Stimulated activated CD8-positive, alpha-beta memory T cell treated with anti-CD3 and anti-CD28 coated beads, Interleukin-15, amount 100 ng/mL, for 4 hours (primary cell): ENCODE results near the gene C9.
"Not testable (repeated sequence)": the region's sequence is repeated elsewhere in the genome, so short reads cannot be mapped to it uniquely, and the experiment has no call there.

ENCODE experiments used
- DNase-seq, 2 donors: peaks; one replicate each; pipeline ENCODE4 v3.0.0-alpha.2; 2020; ENCODE audit warnings: low read depth in 2 of 2

The C9 gene

DNA sequence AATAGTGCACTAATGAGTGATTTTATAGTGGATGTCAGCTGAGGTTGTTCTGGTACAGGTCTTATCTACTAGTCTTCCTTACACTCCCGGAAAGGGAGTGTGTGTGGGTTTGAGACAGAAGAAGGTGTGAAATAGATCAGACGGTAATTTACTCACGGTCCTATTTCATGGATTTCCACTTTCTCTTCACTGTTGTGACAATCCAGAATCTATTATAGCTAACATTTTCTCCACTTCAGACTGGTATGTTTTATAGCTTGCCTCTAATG, 7.0 kb upstream of the C9 start:
- DNase-seq, result no peak

DNA sequence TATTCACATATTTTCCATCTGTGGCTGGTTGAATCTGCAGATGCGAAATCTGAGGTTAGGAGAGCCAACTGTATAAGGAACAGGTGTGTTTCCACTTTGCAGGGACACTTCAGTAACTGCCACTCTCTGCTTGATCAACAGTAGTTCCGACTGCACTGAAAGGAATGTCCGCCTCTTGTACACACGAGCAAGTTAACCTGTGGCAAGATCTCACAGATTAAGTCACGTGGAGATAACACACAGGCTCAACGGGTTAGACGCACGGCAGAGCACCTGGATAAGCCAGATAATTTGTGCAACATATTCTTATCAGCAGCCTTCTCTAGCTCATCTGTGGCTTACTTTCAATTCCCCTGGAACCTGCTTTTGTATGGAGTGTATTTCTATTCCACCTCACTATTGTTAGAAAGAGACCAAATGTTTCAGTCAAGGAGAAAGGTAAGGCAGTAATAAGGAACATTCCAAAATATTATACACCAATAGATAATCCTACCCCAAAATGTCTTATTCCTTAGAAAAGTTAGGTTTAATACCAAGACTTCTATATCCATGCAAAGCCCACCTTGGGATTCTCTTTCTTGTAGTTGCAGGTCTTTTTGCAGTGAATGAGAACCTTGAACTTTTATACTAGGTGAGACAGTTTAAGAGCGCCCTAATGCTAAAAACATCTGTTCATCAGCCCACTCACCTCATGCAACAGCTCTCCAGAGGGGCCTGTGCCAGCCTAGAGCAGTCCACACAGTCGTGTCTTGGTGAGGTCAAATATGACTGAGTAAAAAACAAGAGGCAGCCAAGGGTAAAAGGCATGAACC, 6.5 kb upstream of the C9 start:
- DNase-seq, result no peak

GRCh38 chr5:39369123-39369815, 5.0 kb upstream of the C9 start:
- no peak for DNase-seq

GRCh38 chr5:39368116-39368515, 3.8 kb upstream of the C9 start:
- no peak for DNase-seq

DNA sequence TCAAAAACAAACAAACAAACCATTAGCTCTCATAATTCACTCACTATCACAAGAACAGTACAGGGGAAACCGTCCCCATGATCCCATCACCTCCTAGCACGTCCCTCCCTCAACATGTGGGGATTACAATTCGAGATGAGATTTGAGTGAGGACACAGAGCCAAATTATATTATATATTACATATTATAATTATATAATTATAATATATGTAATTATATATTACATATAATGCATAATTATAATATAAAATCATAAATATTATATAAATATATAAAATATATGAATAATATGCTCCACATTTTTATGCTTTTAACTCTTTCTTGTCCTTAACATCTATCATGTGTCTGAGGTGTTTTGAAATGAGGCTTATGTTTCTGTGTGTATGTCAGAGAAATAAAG, 3.4 kb upstream of the C9 start:
- DNase-seq, result no peak

DNA sequence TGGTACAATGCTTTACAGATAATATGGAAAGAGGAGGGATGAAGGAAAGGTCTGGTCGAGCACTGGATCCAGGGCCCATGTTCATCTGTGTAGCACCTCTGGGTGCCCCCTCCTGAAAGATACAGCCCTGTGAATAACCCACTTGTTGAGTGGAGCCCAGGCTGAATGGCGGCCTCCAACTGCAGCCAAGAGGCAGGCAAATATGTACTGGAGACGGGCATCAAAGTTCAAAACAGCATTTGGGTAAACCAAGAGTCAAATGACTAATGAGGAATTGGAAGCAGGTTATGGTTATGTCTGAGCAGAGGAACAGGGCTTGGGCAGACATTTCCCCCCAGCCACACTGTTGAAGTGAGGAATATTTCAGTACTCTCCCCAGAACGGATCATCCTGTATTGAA, 1.1 kb downstream of the C9 start:
- no peak for DNase-seq

GRCh38 chr5:39362646-39363045, 1.6 kb downstream of the C9 start:
- no peak for DNase-seq

- no peak for DNase-seq
These were observed 3.0 kb downstream of the C9 start for GRCh38 chr5:39361306-39361705.

DNA sequence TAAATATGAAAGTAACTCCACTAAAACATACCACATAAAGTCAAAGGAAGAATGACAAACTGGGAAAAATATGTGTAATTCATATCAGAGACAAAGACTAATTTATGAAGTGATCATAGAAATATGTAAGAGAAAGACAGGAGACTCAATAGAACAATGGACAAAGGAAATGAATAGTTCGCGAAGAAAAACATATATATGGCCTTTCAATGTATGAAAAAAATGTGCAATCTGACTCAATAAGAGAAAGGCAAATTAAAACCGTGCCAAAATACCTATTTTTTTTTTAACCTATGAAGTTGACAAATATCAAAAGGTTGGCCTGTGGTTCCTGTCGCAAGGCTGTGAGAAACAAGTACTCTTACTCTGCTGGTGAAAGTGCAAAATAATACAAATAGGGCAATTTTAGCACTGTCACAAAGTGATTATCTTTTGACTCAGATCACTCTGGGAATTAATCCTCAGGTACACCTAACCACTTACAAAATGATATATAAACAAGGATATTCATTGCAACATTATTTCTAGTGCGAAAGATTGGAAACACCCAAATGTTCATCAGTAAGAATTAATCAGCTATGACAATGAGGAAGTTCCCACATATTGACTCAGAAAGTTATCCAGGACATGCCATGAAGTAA, 3.7 kb downstream of the C9 start:
- DNase-seq, result no peak

- no peak for DNase-seq
These were observed 8.0 kb downstream of the C9 start for GRCh38 chr5:39356263-39356662.

DNA sequence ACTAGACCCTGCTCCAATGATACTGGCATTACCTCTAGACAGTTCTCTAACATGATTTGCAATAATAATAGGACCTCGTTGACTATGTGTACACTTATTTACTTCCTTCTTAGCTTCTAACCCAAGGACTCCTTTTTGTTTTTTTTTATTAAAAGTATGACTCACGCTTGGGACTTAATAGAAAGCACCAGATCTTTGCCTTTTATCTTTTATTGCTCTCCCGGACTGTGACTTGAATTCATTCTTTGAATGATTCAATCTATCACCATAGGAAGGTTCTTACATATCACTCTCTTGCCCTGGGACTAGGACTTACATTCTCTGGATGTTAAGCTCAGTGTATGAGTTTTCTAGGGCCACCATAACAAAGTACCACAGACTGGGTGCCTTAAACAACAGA, 9.0 kb downstream of the C9 start:
- DNase-seq, result no peak

- no peak for DNase-seq
These were observed 10.4 kb downstream of the C9 start for GRCh38 chr5:39353717-39354399.

GRCh38 chr5:39352951-39353350, 11.3 kb downstream of the C9 start:
- no peak for DNase-seq

GRCh38 chr5:39352170-39352569, 12.1 kb downstream of the C9 start:
- no peak for DNase-seq

DNA sequence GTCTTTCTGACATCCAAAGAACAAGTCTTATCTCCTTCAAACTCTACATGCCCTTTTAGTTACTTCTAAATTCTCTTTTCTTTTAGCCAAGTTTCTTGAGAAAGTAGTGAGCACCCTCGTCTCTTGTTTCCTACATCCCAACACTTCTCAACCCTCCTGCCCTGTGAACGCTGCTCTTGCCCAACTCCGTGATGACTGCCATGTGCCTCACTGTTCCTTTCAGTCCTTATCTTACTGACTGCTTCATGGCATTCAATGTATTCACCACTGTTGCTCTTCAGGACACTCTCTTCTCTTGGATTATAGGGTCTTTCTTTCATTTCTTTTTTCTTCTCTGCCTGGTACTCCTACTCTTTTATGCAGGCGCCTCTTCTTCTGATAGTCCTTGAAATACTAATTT, 14.8 kb downstream of the C9 start:
- no peak for DNase-seq

DNA sequence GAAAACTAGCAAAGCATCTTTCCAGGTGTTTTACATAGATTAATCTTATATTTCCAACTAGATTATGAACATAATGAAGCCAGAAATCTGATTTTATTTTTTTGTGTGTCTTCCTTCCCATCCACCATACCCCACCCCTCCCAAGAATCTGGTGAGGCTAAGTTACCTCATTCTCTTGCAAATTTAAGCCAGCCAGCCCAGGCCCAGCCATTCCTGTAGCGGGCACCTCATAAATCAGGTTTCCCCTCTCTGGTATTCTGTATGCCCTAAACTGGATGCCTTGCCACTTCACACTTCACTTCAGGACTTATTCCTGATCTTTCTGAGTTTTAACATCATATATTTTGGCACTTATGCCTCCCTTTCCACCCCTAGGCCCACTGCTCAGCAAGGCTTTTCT, 21.8 kb downstream of the C9 start:
- DNase-seq, result no peak

DNA sequence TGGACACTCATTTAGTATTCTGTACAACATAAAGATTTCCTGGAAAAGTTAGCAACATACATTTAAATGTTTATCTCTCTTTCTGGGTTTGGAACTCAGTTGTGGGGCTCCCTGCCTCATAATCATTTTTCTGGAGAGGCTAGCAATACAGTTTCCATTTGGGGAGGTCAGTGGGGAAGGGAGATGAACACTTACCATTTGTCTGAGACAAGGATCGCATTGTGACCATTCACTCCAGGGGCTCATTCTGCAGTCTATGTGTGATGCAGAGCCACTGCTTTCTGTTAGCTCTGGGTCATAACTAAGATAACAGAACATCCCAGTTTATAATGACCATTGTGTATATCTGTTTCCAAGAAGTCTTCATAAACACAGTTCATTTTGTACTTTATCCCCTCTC, 22.4 kb downstream of the C9 start:
- DNase-seq, result no peak

- no peak for DNase-seq
These were observed 23.8 kb downstream of the C9 start for GRCh38 chr5:39340506-39340905.

GRCh38 chr5:39337252-39337915, 26.9 kb downstream of the C9 start:
- no peak for DNase-seq

DNA sequence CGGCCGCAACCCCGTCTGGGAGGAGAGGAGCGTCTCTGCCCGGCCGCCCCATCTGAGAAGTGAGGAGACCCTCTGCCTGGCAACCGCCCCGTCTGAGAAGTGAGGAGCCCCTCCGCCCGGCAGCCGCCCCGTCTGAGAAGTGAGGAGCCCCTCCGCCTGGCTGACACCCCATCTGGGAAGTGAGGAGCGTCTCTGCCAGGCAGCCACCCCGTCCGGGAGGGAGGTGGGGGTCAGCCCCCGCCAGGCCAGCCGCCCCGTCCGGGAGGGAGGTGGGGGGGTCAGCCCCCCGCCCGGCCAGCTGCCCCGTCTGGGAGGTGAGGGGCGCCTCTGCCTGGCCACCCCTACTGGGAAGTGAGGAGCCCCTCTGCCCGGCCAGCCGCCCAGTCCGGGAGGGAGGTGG, 30.0 kb downstream of the C9 start:
- DNase-seq, result not testable (repeated sequence)

- no peak for DNase-seq
These were observed 31.2 kb downstream of the C9 start for GRCh38 chr5:39333104-39333503.

DNA sequence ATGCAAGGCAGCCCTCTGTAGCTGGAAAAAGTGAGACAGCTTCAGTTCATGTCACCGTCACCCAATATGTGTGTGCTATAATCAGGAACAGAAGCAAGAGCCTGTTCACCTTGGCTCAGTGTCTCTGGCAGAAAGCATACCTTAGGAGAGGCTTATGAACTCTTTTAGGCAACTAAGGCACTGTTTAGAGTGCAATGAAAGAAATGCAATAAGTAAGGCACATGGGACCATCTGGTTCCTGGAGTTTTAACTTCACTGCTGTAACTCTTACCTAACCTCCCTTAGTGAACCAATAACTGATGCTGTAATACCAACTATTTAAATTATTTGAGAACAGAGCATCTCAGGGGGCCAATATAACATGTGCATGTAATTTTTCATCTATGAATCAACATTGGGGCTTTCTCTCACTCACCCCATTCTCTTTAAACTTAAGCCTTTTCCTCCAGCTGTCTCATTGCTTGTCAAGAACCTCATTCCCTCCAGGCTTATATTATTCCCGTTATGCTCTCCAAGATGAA, 32.4 kb downstream of the C9 start:
- DNase-seq, result no peak
